HG02885 (cell line): ENCODE data around the gene SINHCAF.
"Not testable (repeated sequence)": the region's sequence is repeated elsewhere in the genome, so short reads cannot be mapped to it uniquely, and the experiment has no call there.

Experiments used
- ATAC-seq: cut with Tn5 transposase; IDR thresholded peaks from one replicate; pipeline ENCODE4 v1.9.1; 2021; ENCODE audit warnings: mild to moderate bottlenecking; ENCODE audit not compliant: unreplicated experiment, poor library complexity

The SINHCAF gene

GRCh38 chr12:31273794-31274193 is 52.2 kb downstream of the SINHCAF start:
- ATAC-seq: not testable (repeated sequence)

- ATAC-seq: no peak
These were observed 53.2 kb downstream of the SINHCAF start for GRCh38 chr12:31272607-31273225.

- ATAC-seq: no peak
These were observed 58.0 kb downstream of the SINHCAF start for GRCh38 chr12:31267966-31268365.

- no peak for ATAC-seq
These were observed 60.2 kb downstream of the SINHCAF start for GRCh38 chr12:31265722-31266121.

GRCh38 chr12:31263661-31264060 is 62.3 kb downstream of the SINHCAF start:
- ATAC-seq: no peak

- ATAC-seq: no peak
These were observed 64.2 kb downstream of the SINHCAF start for GRCh38 chr12:31261744-31262143.

- ATAC-seq: no peak
These were observed 65.1 kb downstream of the SINHCAF start for GRCh38 chr12:31260840-31261239.

- ATAC-seq: no peak
These were observed 66.6 kb downstream of the SINHCAF start for GRCh38 chr12:31259136-31259886.

GRCh38 chr12:31257784-31258183 is 68.2 kb downstream of the SINHCAF start:
- no peak for ATAC-seq

GRCh38 chr12:31251707-31252611 is 74.0 kb downstream of the SINHCAF start:
- not testable (repeated sequence) for ATAC-seq

GRCh38 chr12:31250179-31250578 is 75.8 kb downstream of the SINHCAF start:
- no peak for ATAC-seq

- no peak for ATAC-seq
These were observed 76.6 kb downstream of the SINHCAF start for GRCh38 chr12:31249356-31249755.

- ATAC-seq: no peak
These were observed 77.1 kb downstream of the SINHCAF start for GRCh38 chr12:31248815-31249214.

- no peak for ATAC-seq
These were observed 77.6 kb downstream of the SINHCAF start for GRCh38 chr12:31248337-31248736.

GRCh38 chr12:31246470-31246850 is 79.5 kb downstream of the SINHCAF start:
- ATAC-seq: no peak

GRCh38 chr12:31245822-31246469 is 80.0 kb downstream of the SINHCAF start:
- ATAC-seq: no peak

GRCh38 chr12:31242418-31242817 is 83.5 kb downstream of the SINHCAF start:
- not testable (repeated sequence) for ATAC-seq

GRCh38 chr12:31238764-31239387 is 87.1 kb downstream of the SINHCAF start:
- peak; percentile 91 for ATAC-seq

GRCh38 chr12:31238333-31238732 is 87.6 kb downstream of the SINHCAF start:
- ATAC-seq: not testable (repeated sequence)
